Non-pigmented ciliary epithelial cell (primary cell): ENCODE measurements around the gene GPC1.

Source experiments
- DNase-seq: peaks from one replicate; pipeline ENCODE4 v3.0.0-alpha.2; 2010; ENCODE audit warnings: low read depth

Gene GPC1

GRCh38 chr2:240499309-240500301, 64.1 kb downstream of the GPC1 start:
- no peak for DNase-seq

- DNase-seq, result no peak
Observed at GRCh38 chr2:240500561-240501423, 65.3 kb downstream of the GPC1 start.

GRCh38 chr2:240501531-240501991, 66.1 kb downstream of the GPC1 start:
- DNase-seq, result no peak

GRCh38 chr2:240502059-240502429, 66.6 kb downstream of the GPC1 start:
- no peak for DNase-seq

- DNase-seq, result no peak
Observed at GRCh38 chr2:240502430-240503121, 67.1 kb downstream of the GPC1 start.

GRCh38 chr2:240503375-240503774, 67.9 kb downstream of the GPC1 start:
- no peak for DNase-seq

GRCh38 chr2:240503848-240504247, 68.4 kb downstream of the GPC1 start:
- no peak for DNase-seq

GRCh38 chr2:240505910-240506309, 70.4 kb downstream of the GPC1 start:
- DNase-seq, result no peak

- no peak for DNase-seq
Observed at GRCh38 chr2:240506406-240507059, 71.1 kb downstream of the GPC1 start.

- DNase-seq, result no peak
Observed at GRCh38 chr2:240507060-240507777, 71.8 kb downstream of the GPC1 start.

- no peak for DNase-seq
Observed at GRCh38 chr2:240507778-240508251, 72.4 kb downstream of the GPC1 start.

GRCh38 chr2:240508832-240509545, 73.5 kb downstream of the GPC1 start:
- DNase-seq, result no peak

- DNase-seq, result no peak
Observed at GRCh38 chr2:240509667-240510512, 74.4 kb downstream of the GPC1 start.

GRCh38 chr2:240510513-240511210, 75.2 kb downstream of the GPC1 start:
- DNase-seq, result no peak

GRCh38 chr2:240511351-240512108, 76.1 kb downstream of the GPC1 start:
- DNase-seq, result no peak

- DNase-seq, result no peak
Observed at GRCh38 chr2:240512109-240512485, 76.6 kb downstream of the GPC1 start.

GRCh38 chr2:240512666-240513535, 77.4 kb downstream of the GPC1 start:
- DNase-seq, result no peak
